ENCODE measurements around the gene COL18A1.
A peak's percentile ranks its signal among the peaks of the same experiment; 100 is the strongest.

Gene COL18A1

DNA sequence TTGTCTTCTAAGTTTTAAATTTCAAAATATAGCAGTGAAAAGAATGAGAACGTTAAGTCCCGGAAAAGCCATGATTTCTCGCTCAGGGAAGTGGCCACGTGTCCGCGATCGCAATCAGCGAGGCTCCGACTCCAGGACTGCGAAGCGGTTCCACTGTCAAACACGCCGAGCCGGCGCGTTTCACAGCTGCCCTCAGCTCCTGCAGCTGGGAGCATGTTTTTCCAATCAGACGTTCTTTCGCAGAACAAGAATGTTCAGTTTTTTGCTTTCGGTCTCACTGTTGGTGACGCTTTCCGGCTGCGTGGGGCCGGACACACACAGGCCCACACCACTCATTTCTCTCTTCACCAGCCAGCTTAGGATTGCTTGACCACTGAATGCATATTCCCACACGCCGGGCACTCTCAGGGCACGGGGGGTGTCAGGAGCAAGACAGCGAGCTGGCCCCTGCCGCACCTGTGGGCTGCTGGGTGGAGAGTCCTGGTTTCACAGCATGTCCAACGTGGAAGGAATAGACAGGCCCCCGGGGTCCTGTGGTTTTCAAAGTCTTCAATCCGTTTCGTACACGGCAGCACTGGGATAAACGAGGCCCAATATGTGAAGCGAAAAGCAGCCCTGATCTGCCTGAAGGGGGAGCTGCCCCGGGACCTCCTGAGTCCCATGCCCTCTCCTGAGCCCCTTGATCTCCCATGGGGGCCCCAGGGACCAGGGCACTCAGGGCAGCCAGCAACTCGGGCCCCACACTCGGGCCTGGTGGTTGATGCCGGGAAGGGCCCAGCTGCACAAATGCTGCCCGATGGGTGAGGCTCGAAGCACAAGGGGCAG is 47.3 kb upstream of the COL18A1 start:
- H2BK5ac ChIP-seq (ENCODE audit: low read length): peak overlapping the region; percentile 92
- H3K9ac ChIP-seq (ENCODE audit: low read depth, low read length, poor library complexity): peak overlapping the region; percentile 7
- H3K79me1 ChIP-seq (ENCODE audit: low read depth, low read length): no peaks in the 10 kb centered on the region
- H3K36me3 ChIP-seq (replicated peaks in 1 of 2; ENCODE audit: control insufficient read depth in 2 of 2, insufficient read depth in 2 of 2, low read length in 2 of 2): no peaks in the 10 kb centered on the region
- peak overlapping the region; percentile 91 for H2AK5ac ChIP-seq (ENCODE audit: low read depth, low read length)
- peak overlapping the region; percentile 41 for H4K91ac ChIP-seq (ENCODE audit: low read depth, low read length, poor library complexity)
- DNase-seq (ENCODE audit: low spot score): no peak
- no peak overlapping the region for H3K4me2 ChIP-seq (ENCODE audit: insufficient read depth, low read length, poor library complexity, severe bottlenecking)
- H3K18ac ChIP-seq (ENCODE audit: low read length): peak overlapping the region; percentile 73
- no peak overlapping the region for H4K8ac ChIP-seq (ENCODE audit: low read depth, low read length)
- no peak overlapping the region for H3K14ac ChIP-seq (ENCODE audit: low read length)
- no peak overlapping the region for H3K27ac ChIP-seq (replicated peaks; ENCODE audit: low read length)
- H3K4me1 ChIP-seq (ENCODE audit: control insufficient read depth in 2 of 2, insufficient read depth in 1 of 2, low read depth in 1 of 2, low read length in 2 of 2): peaks cover 7 to 41% of the 10 kb centered on the region in 2 donors
- peak overlapping the region; percentile 76 for H2BK15ac ChIP-seq (ENCODE audit: low read length)
- H2AFZ ChIP-seq (ENCODE audit: low read length): no peak overlapping the region
- no peak overlapping the region for H3K4me3 ChIP-seq (ENCODE audit: low read length in 2 of 2)
- H3K27me3 ChIP-seq (ENCODE audit: control insufficient read depth in 3 of 3, insufficient read depth in 3 of 3, low read depth in 1 of 3, low read length in 3 of 3): peaks cover 0 to 58% (median 0%) of the 10 kb centered on the region in 3 experiments
- no peaks in the 10 kb centered on the region for H3K9me3 ChIP-seq (replicated peaks in 1 of 2; ENCODE audit: control insufficient read depth in 2 of 2, insufficient read depth in 1 of 2, low read depth in 1 of 2, low read length in 2 of 2)
- no peak overlapping the region for H2BK120ac ChIP-seq (ENCODE audit: low read depth, low read length)
- H2BK12ac ChIP-seq (ENCODE audit: low read length): no peak overlapping the region
- WGBS, 2 donors (ENCODE audit: extremely low coverage in 2 of 2, insufficient read length in 2 of 2, insufficient replicate concordance in 1 of 2): no CpG with 5 or more reads among the region's 41 CpGs
- no peak overlapping the region for H3K23ac ChIP-seq (ENCODE audit: low read depth, low read length, poor library complexity)
- H3K4ac ChIP-seq (ENCODE audit: low read length): no peak overlapping the region

DNA sequence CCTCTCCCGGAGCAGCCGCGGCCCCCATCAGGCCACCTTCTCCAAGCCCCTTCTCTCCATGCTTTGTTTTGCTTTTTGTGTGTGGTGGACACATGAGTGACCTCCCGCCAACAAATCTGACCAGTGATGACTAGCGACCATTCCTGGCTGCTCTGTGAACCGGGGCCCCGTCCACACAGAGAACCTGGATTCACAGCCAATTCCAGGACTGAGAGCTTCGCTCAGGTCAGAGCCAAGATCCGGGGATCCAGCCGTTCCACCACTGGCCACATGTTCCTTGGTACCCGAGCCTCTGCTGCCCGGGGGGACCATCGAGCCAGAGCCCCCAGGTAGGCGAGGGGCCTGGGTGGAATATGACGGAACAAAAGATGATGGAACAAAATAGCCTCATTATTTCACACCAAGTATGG is 46.7 kb upstream of the COL18A1 start:
- WGBS, 2 donors (ENCODE audit: extremely low coverage in 2 of 2, insufficient read length in 2 of 2, insufficient replicate concordance in 1 of 2): no CpG with 5 or more reads among the region's 15 CpGs

GRCh38 chr21:45358711-45359310 is 46.2 kb upstream of the COL18A1 start:
- H3K23ac ChIP-seq (ENCODE audit: low read depth, low read length, poor library complexity): no peak overlapping the region
- H3K14ac ChIP-seq (ENCODE audit: low read length): peak overlapping the region; percentile 49
- peak overlapping the region; percentile 42 for H4K91ac ChIP-seq (ENCODE audit: low read depth, low read length, poor library complexity)
- H3K36me3 ChIP-seq (replicated peaks in 1 of 2; ENCODE audit: control insufficient read depth in 2 of 2, insufficient read depth in 2 of 2, low read length in 2 of 2): no peaks in the 10 kb centered on the region
- DNase-seq (ENCODE audit: low spot score): no peak
- H4K8ac ChIP-seq (ENCODE audit: low read depth, low read length): no peak overlapping the region
- WGBS, 2 donors (ENCODE audit: extremely low coverage in 2 of 2, insufficient read length in 2 of 2, insufficient replicate concordance in 1 of 2): no CpG with 5 or more reads among the region's 13 CpGs
- H2AFZ ChIP-seq (ENCODE audit: low read length): no peak overlapping the region
- H2BK5ac ChIP-seq (ENCODE audit: low read length): peak overlapping the region; percentile 92
- no peak overlapping the region for H3K4me2 ChIP-seq (ENCODE audit: insufficient read depth, low read length, poor library complexity, severe bottlenecking)
- H3K27ac ChIP-seq (replicated peaks; ENCODE audit: low read length): no peak overlapping the region
- H3K9ac ChIP-seq (ENCODE audit: low read depth, low read length, poor library complexity): peak overlapping the region; percentile 46
- peak overlapping the region; percentile 19 for H3K4ac ChIP-seq (ENCODE audit: low read length)
- peak overlapping the region; percentile 61 for H3K18ac ChIP-seq (ENCODE audit: low read length)
- H3K27me3 ChIP-seq (ENCODE audit: control insufficient read depth in 3 of 3, insufficient read depth in 3 of 3, low read depth in 1 of 3, low read length in 3 of 3): peaks cover 0 to 51% (median 0%) of the 10 kb centered on the region in 3 experiments
- H2BK15ac ChIP-seq (ENCODE audit: low read length): peak overlapping the region; percentile 76
- no peaks in the 10 kb centered on the region for H3K9me3 ChIP-seq (replicated peaks in 1 of 2; ENCODE audit: control insufficient read depth in 2 of 2, insufficient read depth in 1 of 2, low read depth in 1 of 2, low read length in 2 of 2)
- H2AK5ac ChIP-seq (ENCODE audit: low read depth, low read length): peak overlapping the region; percentile 91
- peak overlapping the region; percentile 49 for H2BK120ac ChIP-seq (ENCODE audit: low read depth, low read length)
- peak overlapping the region; percentile 33 for H2BK12ac ChIP-seq (ENCODE audit: low read length)
- H3K79me1 ChIP-seq (ENCODE audit: low read depth, low read length): no peaks in the 10 kb centered on the region
- H3K4me1 ChIP-seq (ENCODE audit: control insufficient read depth in 2 of 2, insufficient read depth in 1 of 2, low read depth in 1 of 2, low read length in 2 of 2): peaks cover 7 to 44% of the 10 kb centered on the region in 2 donors
- H3K4me3 ChIP-seq (ENCODE audit: low read length in 2 of 2): no peak overlapping the region

More for the DNA sequence above, 46.7 kb upstream of the COL18A1 start:
- no peaks in the 10 kb centered on the region for H3K36me3 ChIP-seq (replicated peaks in 1 of 2; ENCODE audit: control insufficient read depth in 2 of 2, insufficient read depth in 2 of 2, low read length in 2 of 2)
- no peak overlapping the region for H4K8ac ChIP-seq (ENCODE audit: low read depth, low read length)
- H3K4ac ChIP-seq (ENCODE audit: low read length): peak overlapping the region; percentile 19
- no peaks in the 10 kb centered on the region for H3K9me3 ChIP-seq (replicated peaks in 1 of 2; ENCODE audit: control insufficient read depth in 2 of 2, insufficient read depth in 1 of 2, low read depth in 1 of 2, low read length in 2 of 2)
- H3K14ac ChIP-seq (ENCODE audit: low read length): no peak overlapping the region
- DNase-seq (ENCODE audit: low spot score): no peak
- H3K27me3 ChIP-seq (ENCODE audit: control insufficient read depth in 3 of 3, insufficient read depth in 3 of 3, low read depth in 1 of 3, low read length in 3 of 3): peaks cover 0 to 55% (median 0%) of the 10 kb centered on the region in 3 experiments
- H3K23ac ChIP-seq (ENCODE audit: low read depth, low read length, poor library complexity): no peak overlapping the region
- H2BK15ac ChIP-seq (ENCODE audit: low read length): peak overlapping the region; percentile 76
- peak overlapping the region; percentile 42 for H4K91ac ChIP-seq (ENCODE audit: low read depth, low read length, poor library complexity)
- H2AFZ ChIP-seq (ENCODE audit: low read length): no peak overlapping the region
- no peak overlapping the region for H3K4me2 ChIP-seq (ENCODE audit: insufficient read depth, low read length, poor library complexity, severe bottlenecking)
- no peak overlapping the region for H2BK120ac ChIP-seq (ENCODE audit: low read depth, low read length)
- no peaks in the 10 kb centered on the region for H3K79me1 ChIP-seq (ENCODE audit: low read depth, low read length)
- H3K9ac ChIP-seq (ENCODE audit: low read depth, low read length, poor library complexity): peak overlapping the region; percentile 7
- peaks cover 7 to 44% of the 10 kb centered on the region in 2 donors for H3K4me1 ChIP-seq (ENCODE audit: control insufficient read depth in 2 of 2, insufficient read depth in 1 of 2, low read depth in 1 of 2, low read length in 2 of 2)
- H3K18ac ChIP-seq (ENCODE audit: low read length): peak overlapping the region; percentile 65
- peak overlapping the region; percentile 92 for H2BK5ac ChIP-seq (ENCODE audit: low read length)
- no peak overlapping the region for H3K27ac ChIP-seq (replicated peaks; ENCODE audit: low read length)
- H2AK5ac ChIP-seq (ENCODE audit: low read depth, low read length): peak overlapping the region; percentile 91
- no peak overlapping the region for H3K4me3 ChIP-seq (ENCODE audit: low read length in 2 of 2)
- H2BK12ac ChIP-seq (ENCODE audit: low read length): peak overlapping the region; percentile 33
